ENCODE measurements around the gene NLRP3.

The NLRP3 gene

DNA sequence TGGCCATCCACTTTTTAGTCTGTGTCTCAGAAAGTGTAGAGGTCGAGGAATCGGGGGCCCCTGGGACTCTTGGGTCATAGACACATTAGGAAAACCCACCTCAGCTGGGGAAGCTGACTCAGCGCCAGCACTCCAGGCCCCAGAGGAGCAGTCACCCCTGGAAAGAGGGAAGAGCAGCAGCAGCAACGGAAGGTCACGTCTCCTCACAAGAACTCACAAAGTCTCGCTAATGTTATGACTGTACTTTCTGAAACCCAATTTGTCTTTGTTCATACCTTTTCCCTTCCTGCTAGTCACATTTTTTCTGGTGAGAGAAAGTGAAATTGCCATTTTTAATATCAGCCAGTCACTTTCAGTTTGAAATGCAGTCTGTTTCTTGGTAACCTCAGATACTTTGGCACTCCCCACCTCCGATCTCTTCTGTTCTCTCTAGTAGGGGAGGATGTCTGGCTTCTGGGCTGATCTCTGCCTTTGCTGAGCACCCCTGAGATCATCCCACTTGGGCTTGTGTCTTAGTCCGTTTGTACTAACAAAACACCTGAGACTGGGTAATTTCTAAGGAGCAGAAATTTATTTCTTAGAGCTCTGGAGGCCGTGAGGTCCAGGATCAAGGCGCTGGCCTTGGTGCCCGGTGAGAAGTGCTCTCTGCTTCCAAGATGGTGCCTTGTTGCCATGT is 6.0 kb upstream of the NLRP3 start:
- TF ChIP-seq, protein P1, sequence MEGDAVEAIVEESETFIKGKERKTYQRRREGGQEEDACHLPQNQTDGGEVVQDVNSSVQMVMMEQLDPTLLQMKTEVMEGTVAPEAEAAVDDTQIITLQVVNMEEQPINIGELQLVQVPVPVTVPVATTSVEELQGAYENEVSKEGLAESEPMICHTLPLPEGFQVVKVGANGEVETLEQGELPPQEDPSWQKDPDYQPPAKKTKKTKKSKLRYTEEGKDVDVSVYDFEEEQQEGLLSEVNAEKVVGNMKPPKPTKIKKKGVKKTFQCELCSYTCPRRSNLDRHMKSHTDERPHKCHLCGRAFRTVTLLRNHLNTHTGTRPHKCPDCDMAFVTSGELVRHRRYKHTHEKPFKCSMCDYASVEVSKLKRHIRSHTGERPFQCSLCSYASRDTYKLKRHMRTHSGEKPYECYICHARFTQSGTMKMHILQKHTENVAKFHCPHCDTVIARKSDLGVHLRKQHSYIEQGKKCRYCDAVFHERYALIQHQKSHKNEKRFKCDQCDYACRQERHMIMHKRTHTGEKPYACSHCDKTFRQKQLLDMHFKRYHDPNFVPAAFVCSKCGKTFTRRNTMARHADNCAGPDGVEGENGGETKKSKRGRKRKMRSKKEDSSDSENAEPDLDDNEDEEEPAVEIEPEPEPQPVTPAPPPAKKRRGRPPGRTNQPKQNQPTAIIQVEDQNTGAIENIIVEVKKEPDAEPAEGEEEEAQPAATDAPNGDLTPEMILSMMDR (IDR thresholded peaks at IDR 0.05): no peak
- no peak for TF ChIP-seq ZFX (IDR thresholded peaks at IDR 0.05; ENCODE audit: borderline replicate concordance)
- no peak overlapping the region for H3K27ac ChIP-seq

DNA sequence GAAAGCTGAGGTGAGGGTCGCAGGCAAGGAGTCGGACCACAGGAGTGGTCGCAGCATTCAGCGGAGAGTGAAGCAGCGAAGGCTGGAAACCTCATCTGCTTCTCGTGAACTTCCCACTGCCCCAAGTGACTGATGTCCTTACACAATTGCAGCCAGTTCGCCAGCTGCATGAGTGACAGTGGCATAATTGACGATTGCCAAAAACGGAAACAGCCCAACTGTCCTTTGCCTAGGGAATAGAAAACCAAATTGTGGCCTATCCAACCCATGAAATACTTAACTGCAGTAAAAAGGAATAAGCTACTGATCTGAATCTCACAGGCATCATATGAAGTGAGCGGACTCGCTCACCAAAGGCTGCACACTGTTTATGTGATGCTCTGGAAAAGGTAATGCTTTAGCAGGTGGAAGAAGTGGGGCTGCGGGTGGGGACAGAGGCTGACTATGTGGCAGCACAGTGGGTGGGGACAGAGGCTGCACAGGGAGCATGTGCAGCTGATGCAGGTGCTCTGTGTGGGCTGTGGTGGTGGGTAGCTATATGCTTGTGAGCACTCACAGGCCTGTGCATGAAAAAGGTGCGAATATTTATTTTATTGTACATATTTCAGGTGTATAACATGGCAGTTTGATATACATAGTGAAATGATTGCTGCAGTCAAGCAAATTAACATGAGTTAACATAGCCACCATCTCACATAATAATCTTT is 4.2 kb upstream of the NLRP3 start:
- no peak for TF ChIP-seq ZFX (IDR thresholded peaks at IDR 0.05; ENCODE audit: borderline replicate concordance)
- TF ChIP-seq, protein P1 (IDR thresholded peaks at IDR 0.05): no peak

GRCh38 chr1:247417831-247418230 is 1.9 kb downstream of the NLRP3 start:
- no peak overlapping the region for H3K27ac ChIP-seq
- TF ChIP-seq, protein P1 (IDR thresholded peaks at IDR 0.05): no peak
- TF ChIP-seq ZFX (IDR thresholded peaks at IDR 0.05; ENCODE audit: borderline replicate concordance): no peak

More for the DNA sequence above, 4.2 kb upstream of the NLRP3 start:
- H3K27ac ChIP-seq: no peak overlapping the region

DNA sequence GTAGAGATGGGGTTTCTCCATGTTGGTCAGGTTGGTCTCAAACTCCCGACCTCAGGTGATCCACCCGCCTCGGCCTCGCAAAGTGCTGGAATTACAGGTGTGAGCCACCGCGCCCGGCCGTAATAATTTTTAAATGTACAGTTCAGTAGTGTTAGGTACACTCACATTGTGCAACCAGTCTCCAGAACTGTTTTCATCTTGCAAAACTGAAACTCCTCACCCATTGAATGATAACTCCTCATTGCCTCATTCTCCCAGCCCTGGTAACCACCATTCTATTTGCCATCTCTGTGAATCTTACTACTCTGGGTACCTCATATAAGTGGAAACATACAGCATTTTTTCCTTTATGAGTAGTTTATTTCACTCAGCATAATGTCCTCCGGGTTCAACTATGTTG is 3.4 kb downstream of the NLRP3 start:
- TF ChIP-seq, protein P1 (IDR thresholded peaks at IDR 0.05): no peak
- TF ChIP-seq ZFX (IDR thresholded peaks at IDR 0.05; ENCODE audit: borderline replicate concordance): no peak
- no peak overlapping the region for H3K27ac ChIP-seq

DNA sequence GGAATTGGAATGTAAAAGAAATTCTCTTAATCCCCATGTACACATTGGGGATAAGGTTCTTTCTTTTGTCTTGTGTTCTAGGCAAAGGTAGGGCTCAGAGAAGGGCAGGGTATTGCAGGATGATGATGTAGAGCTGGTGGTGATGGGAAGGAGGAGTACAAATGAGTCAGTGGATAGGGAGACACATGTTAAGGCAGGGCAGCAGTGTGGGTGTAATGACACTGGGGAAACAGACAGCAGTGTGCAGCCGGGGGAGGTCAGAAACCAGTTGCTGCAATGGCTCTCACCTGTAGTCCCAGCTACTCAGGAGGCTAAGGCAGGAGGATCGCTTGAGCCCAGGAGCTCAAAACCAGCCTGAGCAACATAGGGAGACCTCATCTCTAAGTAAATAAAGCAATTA is 5.1 kb downstream of the NLRP3 start:
- H3K27ac ChIP-seq: no peak overlapping the region
- TF ChIP-seq, protein P1 (IDR thresholded peaks at IDR 0.05): no peak
- no peak for TF ChIP-seq ZFX (IDR thresholded peaks at IDR 0.05; ENCODE audit: borderline replicate concordance)

GRCh38 chr1:247429496-247429895 is 13.5 kb downstream of the NLRP3 start:
- no peak for TF ChIP-seq ZFX (IDR thresholded peaks at IDR 0.05; ENCODE audit: borderline replicate concordance)
- TF ChIP-seq, protein P1 (IDR thresholded peaks at IDR 0.05): no peak
- no peak overlapping the region for H3K27ac ChIP-seq

GRCh38 chr1:247430434-247430833 is 14.5 kb downstream of the NLRP3 start:
- no peak for TF ChIP-seq ZFX (IDR thresholded peaks at IDR 0.05; ENCODE audit: borderline replicate concordance)
- TF ChIP-seq, protein P1 (IDR thresholded peaks at IDR 0.05): no peak

More at GRCh38 chr1:247430434-247430833, 14.5 kb downstream of the NLRP3 start:
- H3K27ac ChIP-seq: no peak overlapping the region
